H1 (cell line): ENCODE data around the gene NT5E.

Source experiments
- ASH2L ChIP-seq: fragments of 200-600, 300-600 bp; sonication (generic); IDR thresholded peaks from one replicate; pipeline ENCODE4 v1.7.1; 2017; ENCODE audit warnings: low read length
- SP1 ChIP-seq: IDR thresholded peaks from 2 replicates; pipeline ENCODE4 v1.6.1; 2011; ENCODE audit warnings: low read depth, low read length
- TBP ChIP-seq: IDR thresholded peaks from 2 replicates; pipeline ENCODE4 v1.6.1; 2011; ENCODE audit warnings: low read depth, low read length, improper control_type of control experiment
- TF ChIP-seq, protein P1 (sequence below): IDR thresholded peaks from 2 replicates; pipeline ENCODE4 v1.6.1; 2012; ENCODE audit warnings: inconsistent platforms
- TF ChIP-seq, protein P2 (sequence below), 3 experiments: IDR thresholded peaks; 1 replicate in 2 of 3; 2 replicates in 1 of 3; pipeline versions ENCODE4 v1.5.1 to v1.6.1; 2011; ENCODE audit warnings: low read length in 3 of 3, mild to moderate bottlenecking in 3 of 3, inconsistent platforms in 2 of 3, low read depth in 1 of 3, moderate library complexity in 1 of 3; ENCODE audit not compliant: insufficient read depth in 1 of 3; ENCODE audit errors: control extremely low read depth in 1 of 3

- TF ChIP-seq, protein P1, sequence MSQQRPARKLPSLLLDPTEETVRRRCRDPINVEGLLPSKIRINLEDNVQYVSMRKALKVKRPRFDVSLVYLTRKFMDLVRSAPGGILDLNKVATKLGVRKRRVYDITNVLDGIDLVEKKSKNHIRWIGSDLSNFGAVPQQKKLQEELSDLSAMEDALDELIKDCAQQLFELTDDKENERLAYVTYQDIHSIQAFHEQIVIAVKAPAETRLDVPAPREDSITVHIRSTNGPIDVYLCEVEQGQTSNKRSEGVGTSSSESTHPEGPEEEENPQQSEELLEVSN = no peak
- TF ChIP-seq, protein P2, sequence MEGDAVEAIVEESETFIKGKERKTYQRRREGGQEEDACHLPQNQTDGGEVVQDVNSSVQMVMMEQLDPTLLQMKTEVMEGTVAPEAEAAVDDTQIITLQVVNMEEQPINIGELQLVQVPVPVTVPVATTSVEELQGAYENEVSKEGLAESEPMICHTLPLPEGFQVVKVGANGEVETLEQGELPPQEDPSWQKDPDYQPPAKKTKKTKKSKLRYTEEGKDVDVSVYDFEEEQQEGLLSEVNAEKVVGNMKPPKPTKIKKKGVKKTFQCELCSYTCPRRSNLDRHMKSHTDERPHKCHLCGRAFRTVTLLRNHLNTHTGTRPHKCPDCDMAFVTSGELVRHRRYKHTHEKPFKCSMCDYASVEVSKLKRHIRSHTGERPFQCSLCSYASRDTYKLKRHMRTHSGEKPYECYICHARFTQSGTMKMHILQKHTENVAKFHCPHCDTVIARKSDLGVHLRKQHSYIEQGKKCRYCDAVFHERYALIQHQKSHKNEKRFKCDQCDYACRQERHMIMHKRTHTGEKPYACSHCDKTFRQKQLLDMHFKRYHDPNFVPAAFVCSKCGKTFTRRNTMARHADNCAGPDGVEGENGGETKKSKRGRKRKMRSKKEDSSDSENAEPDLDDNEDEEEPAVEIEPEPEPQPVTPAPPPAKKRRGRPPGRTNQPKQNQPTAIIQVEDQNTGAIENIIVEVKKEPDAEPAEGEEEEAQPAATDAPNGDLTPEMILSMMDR (IDR thresholded peaks at IDR 0.05; ENCODE audit: control extremely low read depth in 1 of 3, insufficient read depth in 1 of 3, low read depth in 1 of 3, low read length in 3 of 3) = no peak
- TF ChIP-seq TBP (no peak), SP1 (no peak), ASH2L (no peak)
These were observed 1.9 kb downstream of the NT5E start for GRCh38 chr6:85451565-85452306.
